ENCODE results near the gene TMED4.
"Not testable (repeated sequence)": the region's sequence is repeated elsewhere in the genome, so short reads cannot be mapped to it uniquely, and the experiment has no call there.

- TF ChIP-seq CTCF (IDR thresholded peaks at IDR 0.05; ENCODE audit: extremely low read depth in 1 of 2, insufficient read depth in 1 of 2, low read depth in 1 of 2, low read length in 2 of 2); POLR2A (IDR thresholded peaks at IDR 0.05; ENCODE audit: low read depth, low read length): not testable (repeated sequence)
- TF ChIP-seq, protein P1, sequence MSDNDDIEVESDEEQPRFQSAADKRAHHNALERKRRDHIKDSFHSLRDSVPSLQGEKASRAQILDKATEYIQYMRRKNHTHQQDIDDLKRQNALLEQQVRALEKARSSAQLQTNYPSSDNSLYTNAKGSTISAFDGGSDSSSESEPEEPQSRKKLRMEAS (IDR thresholded peaks at IDR 0.05; ENCODE audit: insufficient read depth, insufficient read length) = not testable (repeated sequence)
These were observed 15.2 kb upstream of the TMED4 start for GRCh38 chr7:44597181-44597580.
